HG03097 (cell line): Measurements from ENCODE around the gene GNAI3.
A peak's percentile ranks its signal among the peaks of the same experiment; 100 is the strongest.

Experiments
- ATAC-seq: cut with Tn5 transposase; IDR thresholded peaks from one replicate; pipeline ENCODE4 v1.9.1; 2021; ENCODE audit not compliant: unreplicated experiment, low FRiP score

GNAI3 gene

GRCh38 chr1:109592916-109593315 lies 44.5 kb downstream of the GNAI3 start:
- no peak for ATAC-seq

DNA sequence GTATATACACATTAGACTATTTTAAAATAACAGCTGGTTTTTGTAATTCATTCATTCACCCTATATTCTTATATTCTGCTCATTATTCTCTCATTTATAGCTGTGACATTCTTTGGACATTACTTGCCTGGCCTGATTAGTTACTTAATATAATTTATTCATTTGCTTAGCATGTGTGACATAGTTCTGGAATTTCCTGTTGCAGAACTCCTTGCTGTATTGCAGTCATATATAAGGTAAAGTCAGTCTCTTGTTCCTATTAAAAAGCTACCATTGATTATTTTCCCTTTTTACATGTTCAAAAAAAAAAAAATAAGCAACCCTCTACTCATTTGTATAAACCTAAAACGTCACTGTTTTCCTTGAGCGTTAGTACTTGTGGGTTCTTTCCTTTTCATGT lies 47.1 kb downstream of the GNAI3 start:
- ATAC-seq, result no peak

- no peak for ATAC-seq
Measured at GRCh38 chr1:109598156-109598555, 49.7 kb downstream of the GNAI3 start.

DNA sequence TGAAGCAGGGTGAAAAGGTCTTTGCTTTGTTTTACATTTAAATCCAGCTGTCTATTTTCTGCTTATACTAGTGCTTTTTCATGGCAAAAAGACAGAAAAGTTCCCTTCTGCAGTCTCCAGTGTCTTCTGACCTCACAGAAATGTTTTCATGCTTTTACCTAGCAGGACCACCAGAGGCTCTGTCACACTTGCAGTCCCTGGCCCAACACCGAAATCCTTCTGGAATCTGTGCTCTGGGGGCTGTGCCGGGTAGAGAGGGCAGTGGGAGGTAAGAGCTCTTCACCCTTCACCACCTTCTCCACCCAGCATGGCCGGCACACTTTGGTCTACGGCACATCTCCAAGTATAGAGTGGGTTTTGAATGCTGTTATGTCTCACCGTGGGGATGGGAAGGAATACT lies 50.2 kb downstream of the GNAI3 start:
- ATAC-seq, result no peak

DNA sequence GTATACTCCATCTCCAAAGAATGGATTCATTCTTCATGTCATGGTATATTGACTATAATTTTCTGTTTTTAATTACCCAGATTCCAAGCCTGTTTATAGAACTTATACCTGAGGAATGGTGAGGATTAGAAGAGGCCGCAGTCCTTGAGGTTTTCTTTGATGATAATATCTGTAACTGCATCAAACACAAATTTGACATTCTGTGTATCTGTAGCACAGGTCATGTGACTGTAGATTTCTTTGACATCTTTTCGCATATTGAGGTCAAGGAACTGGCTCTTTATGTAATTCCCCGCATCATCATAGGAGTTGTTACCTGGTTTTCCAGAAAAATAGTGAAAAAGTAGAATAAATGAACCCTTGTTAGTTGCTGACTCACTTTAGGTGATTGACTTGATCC lies 54.8 kb downstream of the GNAI3 start:
- ATAC-seq, result no peak

DNA sequence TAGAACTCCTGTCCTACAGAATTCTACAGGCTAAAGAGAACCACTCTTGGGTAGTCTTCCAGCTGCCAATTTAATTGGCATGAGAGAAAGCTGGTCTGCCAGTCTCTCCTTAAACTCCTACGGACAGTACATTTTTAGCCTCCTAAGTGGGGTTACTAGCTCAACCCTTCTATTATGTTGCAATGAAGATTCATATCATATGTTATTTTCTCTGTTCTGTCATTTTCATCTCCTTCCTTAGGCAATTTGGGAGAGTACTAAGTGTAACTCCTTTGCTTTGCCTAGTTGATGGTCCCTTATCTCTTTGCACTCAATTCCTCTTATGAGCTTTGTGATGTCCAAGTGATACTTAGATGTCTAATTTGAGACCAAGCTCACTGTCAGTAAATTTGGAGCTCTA lies 57.0 kb downstream of the GNAI3 start:
- no peak for ATAC-seq

DNA sequence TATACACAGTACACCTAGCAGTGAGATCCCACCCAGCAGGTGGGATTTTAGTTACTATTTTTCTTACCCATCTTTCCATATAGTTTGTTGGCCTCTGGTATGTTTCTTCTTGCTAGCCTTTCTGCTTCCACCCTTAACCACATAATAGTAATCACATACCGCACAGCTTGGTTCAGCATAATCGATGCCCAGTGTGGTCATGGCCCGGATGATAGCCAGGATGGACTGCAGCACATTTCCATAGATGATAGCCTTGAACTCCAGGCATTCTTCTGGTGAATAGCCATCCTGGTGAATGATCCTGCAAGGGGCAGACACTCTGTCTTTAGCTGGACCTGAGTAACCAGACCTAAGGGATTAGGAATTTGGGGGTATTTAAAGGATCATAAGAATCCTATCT lies 61.5 kb downstream of the GNAI3 start:
- no peak for ATAC-seq

- ATAC-seq, result no peak
Measured at GRCh38 chr1:109610609-109611307, 62.3 kb downstream of the GNAI3 start.

- ATAC-seq, result no peak
Measured at GRCh38 chr1:109611308-109611990, 63.0 kb downstream of the GNAI3 start.

DNA sequence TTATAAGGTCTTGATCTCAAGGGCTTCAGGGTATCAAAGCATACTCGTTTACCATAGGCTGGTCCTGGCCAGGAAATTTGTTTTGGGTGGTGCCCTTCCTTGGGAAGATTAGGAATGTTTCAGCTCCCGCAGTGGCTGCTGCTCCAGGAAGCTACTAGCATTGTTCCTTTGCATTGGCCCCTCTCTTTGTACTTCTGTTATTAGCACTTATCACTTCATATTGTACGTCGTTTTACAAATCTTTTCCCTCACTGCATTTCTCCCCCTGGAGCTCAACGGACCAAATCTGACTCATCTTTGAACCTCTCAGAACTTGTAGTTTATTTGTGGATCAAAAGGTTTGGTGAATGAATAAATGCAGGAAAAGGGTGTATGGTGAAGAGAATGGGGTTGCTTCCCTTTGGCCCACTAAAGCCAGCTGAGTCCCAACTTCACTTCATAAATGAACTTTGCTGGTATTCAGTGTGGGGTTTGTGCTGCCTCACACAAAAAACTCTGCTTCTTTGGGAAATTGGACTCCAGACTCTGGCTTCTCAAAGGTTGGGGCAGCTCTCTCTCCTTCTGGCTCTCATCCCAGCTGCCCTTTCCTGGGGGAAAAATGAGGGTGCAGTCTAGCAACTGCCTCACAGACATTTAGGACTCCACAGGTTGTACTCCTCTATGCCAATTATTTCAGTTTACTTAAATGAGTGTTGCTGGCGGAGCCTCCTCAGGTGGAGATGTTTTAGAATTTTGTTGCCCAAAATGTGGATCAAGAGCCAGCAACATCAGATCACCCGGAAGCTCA lies 65.1 kb downstream of the GNAI3 start:
- ATAC-seq, result no peak

- ATAC-seq, result no peak
Measured at GRCh38 chr1:109615879-109616278, 67.5 kb downstream of the GNAI3 start.

DNA sequence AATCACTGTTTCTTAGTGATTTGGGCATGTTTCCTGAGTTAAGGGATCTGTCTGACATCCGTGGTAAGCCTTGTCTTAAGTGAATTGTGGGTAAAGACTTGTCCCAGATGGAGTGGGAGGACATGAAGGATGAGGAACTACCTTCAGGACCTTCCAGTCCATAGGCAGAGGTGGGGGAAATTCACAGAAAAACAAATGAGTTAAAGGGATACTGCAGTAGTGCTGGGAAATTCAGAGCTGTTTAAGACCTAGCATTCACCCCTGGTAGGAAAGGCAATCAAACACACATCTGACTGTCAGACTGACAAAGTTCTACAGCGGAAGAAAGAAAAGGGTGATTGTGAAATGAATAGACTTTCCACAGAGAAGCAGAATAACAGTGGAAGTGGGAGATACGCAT lies 68.0 kb downstream of the GNAI3 start:
- ATAC-seq, result no peak

GRCh38 chr1:109617291-109617801 lies 68.9 kb downstream of the GNAI3 start:
- ATAC-seq, result no peak

- ATAC-seq, result no peak
Measured at GRCh38 chr1:109618661-109619575, 70.5 kb downstream of the GNAI3 start.

DNA sequence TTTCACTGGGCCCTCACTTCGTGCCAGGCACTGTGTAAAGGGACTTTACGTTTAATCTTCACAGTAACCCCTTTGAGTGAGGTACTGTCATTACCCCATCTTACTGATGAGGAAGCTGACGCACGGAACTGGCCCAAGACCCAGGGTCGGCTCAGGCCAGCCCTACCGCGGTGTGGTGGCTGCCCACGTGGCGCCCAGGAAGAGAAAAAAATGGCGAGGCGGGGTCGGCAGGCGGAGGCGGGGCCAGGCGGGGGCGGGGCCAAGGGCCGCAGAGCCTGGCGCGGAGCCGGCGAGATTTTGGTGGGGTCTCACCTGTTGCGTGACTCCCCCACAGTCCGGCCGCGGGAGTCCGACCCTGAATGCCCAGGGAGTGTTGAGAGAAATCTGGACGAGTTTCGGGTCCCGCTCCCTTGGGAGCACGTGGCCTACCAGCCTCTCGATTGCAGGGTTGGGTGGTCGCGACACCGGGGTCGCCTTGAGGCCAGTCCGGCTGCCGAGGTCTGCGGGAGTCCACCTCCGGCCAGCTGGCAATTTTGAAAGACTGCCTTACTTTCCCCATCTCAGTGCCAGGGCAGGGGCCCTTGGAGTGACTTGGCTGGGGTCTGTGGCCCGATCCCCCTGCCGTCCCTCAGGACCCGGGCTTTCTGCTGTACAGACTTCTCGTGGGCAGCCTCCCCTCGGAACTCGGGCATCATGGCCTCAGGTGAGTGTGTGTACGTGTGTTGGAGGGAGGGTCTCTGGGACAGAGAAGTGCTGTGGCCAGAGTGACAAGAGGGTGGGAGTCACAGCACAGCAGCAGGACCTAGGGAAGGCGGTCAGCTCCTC lies 71.4 kb downstream of the GNAI3 start, which contains the start of the genes AMPD2 and GNAT2:
Gene AMPD2, plus strand, starts transcription at position 262 of the 825 bp plus-strand sequence. CDS start 1,339 bp downstream, outside the sequence.
Gene GNAT2, minus strand, starts transcription at position 41 of the 825 bp plus-strand sequence. CDS start 6,746 bp downstream, outside the sequence.
- peak; percentile 49 for ATAC-seq

- no peak for ATAC-seq
Measured at GRCh38 chr1:109620401-109620791, 72.0 kb downstream of the GNAI3 start.

DNA sequence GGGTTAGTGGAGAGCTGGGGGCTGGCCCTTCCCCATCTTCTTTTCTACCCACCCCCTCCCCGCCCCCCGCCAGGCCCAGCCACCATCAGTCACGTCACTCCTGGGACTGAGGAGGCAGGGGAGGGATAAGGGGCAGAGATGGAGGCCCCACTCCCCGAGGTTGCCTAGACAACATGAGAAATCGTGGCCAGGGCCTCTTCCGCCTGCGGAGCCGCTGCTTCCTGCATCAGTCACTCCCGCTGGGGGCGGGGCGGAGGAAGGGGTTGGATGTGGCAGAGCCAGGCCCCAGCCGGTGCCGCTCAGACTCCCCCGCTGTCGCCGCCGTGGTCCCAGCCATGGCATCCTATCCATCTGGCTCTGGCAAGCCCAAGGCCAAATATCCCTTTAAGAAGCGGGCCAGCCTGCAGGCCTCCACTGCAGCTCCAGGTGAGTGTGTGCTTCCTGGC lies 72.4 kb downstream of the GNAI3 start:
- peak; percentile 48 for ATAC-seq

GRCh38 chr1:109621379-109622136 lies 73.1 kb downstream of the GNAI3 start:
- no peak for ATAC-seq
